MM.1S (cell line): ENCODE results near the gene AGGF1.

ENCODE experiments used
- DNase-seq: peaks from one replicate; pipeline ENCODE4 v3.0.0-alpha.2; 2015
- H2AFZ ChIP-seq: fragments of 300-600 bp; sonication (generic); 2 replicates; pipeline ENCODE4 v1.6.0; 2016; ENCODE audit warnings: antibody characterized with exemption, low read length
- H3F3A ChIP-seq: fragments of 300-600 bp; sonication (generic); 2 replicates; pipeline ENCODE4 v1.6.1; 2016; ENCODE audit warnings: mild to moderate bottlenecking, antibody characterized with exemption, low read length, moderate library complexity, mixed read lengths; ENCODE audit not compliant: insufficient read depth
- H3K27ac ChIP-seq: fragments of 300-600 bp; sonication (generic); 2 replicates; pipeline ENCODE4 v1.5.1; 2016; ENCODE audit warnings: mild to moderate bottlenecking, low read length
- H3K27me3 ChIP-seq: fragments of 300-600 bp; sonication (generic); replicated peaks from 2 replicates; pipeline ENCODE4 v1.6.0; 2016; ENCODE audit warnings: low read length; ENCODE audit not compliant: insufficient read depth
- H3K36me3 ChIP-seq: fragments of 300-600 bp; sonication (generic); replicated peaks from 2 replicates; pipeline ENCODE4 v1.6.1; 2016; ENCODE audit warnings: mild to moderate bottlenecking, low read length, mixed read lengths; ENCODE audit not compliant: insufficient read depth
- H3K4me1 ChIP-seq: fragments of 300-600 bp; sonication (generic); 2 replicates; pipeline ENCODE4 v1.6.1; 2016; ENCODE audit warnings: low read length, mixed read lengths
- H3K4me2 ChIP-seq: fragments of 300-600 bp; sonication (generic); 2 replicates; pipeline ENCODE4 v1.6.0; 2016; ENCODE audit warnings: low read depth, low read length
- H3K4me3 ChIP-seq: fragments of 300-600 bp; sonication (generic); 2 replicates; pipeline ENCODE4 v1.5.1; 2016; ENCODE audit warnings: low read length, mixed read lengths
- H3K79me2 ChIP-seq: fragments of 300-600 bp; sonication (generic); 2 replicates; pipeline ENCODE4 v1.6.1; 2016; ENCODE audit warnings: mixed run types, low read length, mixed read lengths
- H3K9ac ChIP-seq: fragments of 300-600 bp; sonication (generic); 2 replicates; pipeline ENCODE4 v1.6.1; 2016; ENCODE audit warnings: low read length, mixed read lengths
- H3K9me2 ChIP-seq: fragments of 300-600 bp; sonication (generic); replicated peaks from 2 replicates; pipeline ENCODE4 v1.6.1; 2016; ENCODE audit warnings: mild to moderate bottlenecking, low read length, mixed read lengths; ENCODE audit not compliant: insufficient read depth
- H3K9me3 ChIP-seq: fragments of 300-600 bp; sonication (generic); replicated peaks from 2 replicates; pipeline ENCODE4 v1.6.1; 2016; ENCODE audit warnings: mild to moderate bottlenecking, low read length, mixed read lengths; ENCODE audit not compliant: insufficient read depth
- H4K20me1 ChIP-seq: fragments of 300-600 bp; sonication (generic); 2 replicates; pipeline ENCODE4 v1.6.1; 2016; ENCODE audit warnings: mild to moderate bottlenecking, low read length, moderate library complexity, mixed read lengths; ENCODE audit not compliant: insufficient read depth
- EZH2 ChIP-seq: fragments of 300-600 bp; sonication (generic); optimal IDR thresholded peaks from 2 replicates; pipeline ENCODE3; 2017; ENCODE audit warnings: low read depth, mild to moderate bottlenecking, antibody characterized with exemption, low read length, mixed read lengths
- EZH2phosphoT487 ChIP-seq: fragments of 300-600 bp; sonication (generic); IDR thresholded peaks from 2 replicates; pipeline ENCODE4 v1.6.1; 2018; ENCODE audit warnings: antibody characterized with exemption, low read length
- TF ChIP-seq, protein P1 (sequence below): fragments of 300-600 bp; sonication (generic); IDR thresholded peaks from 2 replicates; pipeline ENCODE4 v1.5.1; 2016; ENCODE audit warnings: antibody characterized with exemption, low read length, mixed read lengths

The AGGF1 gene

GRCh38 chr5:77101298-77101697 is 71.1 kb downstream of the AGGF1 start:
- Histone ChIP-seq H3K79me2 (no peaks in the 10 kb centered on the region), H3K9ac (no peak overlapping the region), H4K20me1 (no peaks in the 10 kb centered on the region), H3K4me3 (no peak overlapping the region), H3K36me3 (no peaks in the 10 kb centered on the region), H2AFZ (no peak overlapping the region), H3F3A (no peaks in the 10 kb centered on the region), H3K9me3 (no peaks in the 10 kb centered on the region), H3K4me2 (no peak overlapping the region), H3K4me1 (no peaks in the 10 kb centered on the region), H3K27me3 (no peaks in the 10 kb centered on the region), H3K9me2 (no peaks in the 10 kb centered on the region), H3K27ac (no peak overlapping the region)
- TF ChIP-seq, protein P1, sequence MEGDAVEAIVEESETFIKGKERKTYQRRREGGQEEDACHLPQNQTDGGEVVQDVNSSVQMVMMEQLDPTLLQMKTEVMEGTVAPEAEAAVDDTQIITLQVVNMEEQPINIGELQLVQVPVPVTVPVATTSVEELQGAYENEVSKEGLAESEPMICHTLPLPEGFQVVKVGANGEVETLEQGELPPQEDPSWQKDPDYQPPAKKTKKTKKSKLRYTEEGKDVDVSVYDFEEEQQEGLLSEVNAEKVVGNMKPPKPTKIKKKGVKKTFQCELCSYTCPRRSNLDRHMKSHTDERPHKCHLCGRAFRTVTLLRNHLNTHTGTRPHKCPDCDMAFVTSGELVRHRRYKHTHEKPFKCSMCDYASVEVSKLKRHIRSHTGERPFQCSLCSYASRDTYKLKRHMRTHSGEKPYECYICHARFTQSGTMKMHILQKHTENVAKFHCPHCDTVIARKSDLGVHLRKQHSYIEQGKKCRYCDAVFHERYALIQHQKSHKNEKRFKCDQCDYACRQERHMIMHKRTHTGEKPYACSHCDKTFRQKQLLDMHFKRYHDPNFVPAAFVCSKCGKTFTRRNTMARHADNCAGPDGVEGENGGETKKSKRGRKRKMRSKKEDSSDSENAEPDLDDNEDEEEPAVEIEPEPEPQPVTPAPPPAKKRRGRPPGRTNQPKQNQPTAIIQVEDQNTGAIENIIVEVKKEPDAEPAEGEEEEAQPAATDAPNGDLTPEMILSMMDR, result no peak
- TF ChIP-seq EZH2phosphoT487 (no peak), EZH2 (no peak)
- DNase-seq, result no peak

GRCh38 chr5:77102549-77102948 is 72.3 kb downstream of the AGGF1 start:
- Histone ChIP-seq H3K9me3 (no peaks in the 10 kb centered on the region), H3K27me3 (no peaks in the 10 kb centered on the region), H3K79me2 (no peaks in the 10 kb centered on the region), H3F3A (no peaks in the 10 kb centered on the region), H3K4me1 (no peaks in the 10 kb centered on the region), H3K4me2 (no peak overlapping the region), H3K9me2 (no peaks in the 10 kb centered on the region), H3K36me3 (no peaks in the 10 kb centered on the region), H2AFZ (no peak overlapping the region), H3K9ac (no peak overlapping the region), H3K4me3 (no peak overlapping the region), H4K20me1 (no peaks in the 10 kb centered on the region), H3K27ac (no peak overlapping the region)
- TF ChIP-seq, protein P1, result no peak
- TF ChIP-seq EZH2phosphoT487 (no peak), EZH2 (no peak)
- DNase-seq, result no peak

DNA sequence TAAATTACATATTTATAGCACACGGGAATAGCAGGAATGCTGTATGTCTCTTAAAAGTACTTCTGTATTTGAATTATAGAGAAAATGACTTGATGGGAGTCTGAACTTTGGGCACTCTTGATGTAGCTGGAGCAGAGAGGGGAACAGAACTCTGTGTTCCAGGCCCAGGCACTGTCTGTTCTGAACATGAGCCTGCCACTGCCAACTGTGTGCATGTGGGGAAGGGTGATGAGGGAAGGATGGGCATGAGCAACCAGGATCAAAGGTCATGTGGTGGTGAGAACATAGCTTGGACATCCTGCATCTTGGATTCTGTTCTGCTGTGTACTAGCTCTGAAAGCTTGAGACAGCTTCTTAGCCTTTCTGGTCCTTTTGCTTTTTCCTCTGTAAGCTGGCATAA is 73.3 kb downstream of the AGGF1 start:
- Histone ChIP-seq H3K4me1 (no peaks in the 10 kb centered on the region), H3K36me3 (no peaks in the 10 kb centered on the region), H4K20me1 (no peaks in the 10 kb centered on the region), H3K27ac (no peak overlapping the region), H2AFZ (no peak overlapping the region), H3F3A (no peaks in the 10 kb centered on the region), H3K4me2 (no peak overlapping the region), H3K9ac (no peak overlapping the region), H3K27me3 (no peaks in the 10 kb centered on the region), H3K79me2 (no peaks in the 10 kb centered on the region), H3K9me2 (no peaks in the 10 kb centered on the region), H3K9me3 (no peaks in the 10 kb centered on the region), H3K4me3 (no peak overlapping the region)
- TF ChIP-seq EZH2, result no peak
- TF ChIP-seq, protein P1, result no peak
- no peak for TF ChIP-seq EZH2phosphoT487
- no peak for DNase-seq
